Aorta (tissue), 5 donors: ENCODE data around the gene GLYATL1. TPM values are rescaled to one million over a fixed set of nuclear protein-coding genes. Genes with fewer than 3 reads are reported as not detected.

Experiments used
- ATAC-seq: fragments of 200-7000 bp; cut with Tn5 transposase; one replicate; pipeline ENCODE4 v1.9.1; 2022; ENCODE audit warnings: moderate library complexity; ENCODE audit not compliant: low FRiP score
- DNase-seq, 2 donors: peaks; one replicate each; pipeline ENCODE4 v3.0.0-alpha.2; 2020
- H3K27ac ChIP-seq, 2 donors: one replicate each; pipeline ENCODE4 v1.5.1; 2013; ENCODE audit warnings: low read length in 2 of 2, mild to moderate bottlenecking in 2 of 2, moderate library complexity in 2 of 2, control low read depth in 1 of 2, inconsistent platforms in 1 of 2, low read depth in 1 of 2
- H3K27me3 ChIP-seq, 2 donors: one replicate each; pipeline ENCODE4 v1.6.1; 2013; ENCODE audit warnings: control low read depth in 1 of 2, low read length in 1 of 2, mild to moderate bottlenecking in 1 of 2, moderate library complexity in 1 of 2; ENCODE audit not compliant: insufficient read depth in 2 of 2, control insufficient read depth in 1 of 2
- H3K36me3 ChIP-seq, 2 donors: one replicate each; pipeline ENCODE4 v1.6.1; 2013; ENCODE audit warnings: control low read depth in 1 of 2, low read length in 1 of 2, mild to moderate bottlenecking in 1 of 2; ENCODE audit not compliant: insufficient read depth in 2 of 2, control insufficient read depth in 1 of 2
- H3K4me1 ChIP-seq, 2 donors: one replicate each; pipeline ENCODE4 v1.6.1; 2013; ENCODE audit warnings: low read length in 2 of 2, control low read depth in 1 of 2, mild to moderate bottlenecking in 1 of 2, moderate library complexity in 1 of 2; ENCODE audit not compliant: insufficient read depth in 2 of 2, control insufficient read depth in 1 of 2
- H3K4me3 ChIP-seq, 2 donors: one replicate each; pipeline ENCODE4 v1.5.1; 2013; ENCODE audit warnings: low read length in 2 of 2, control low read depth in 1 of 2, mild to moderate bottlenecking in 1 of 2
- H3K9me3 ChIP-seq: one replicate; pipeline ENCODE4 v1.6.1; 2013; ENCODE audit warnings: mild to moderate bottlenecking, low read length; ENCODE audit not compliant: control insufficient read depth
- WGBS, 2 donors: extraction: QIAGEN DNeasy Blood & Tissue Kit; methylation state at CpG; one replicate each; pipeline ENCODE4 v1.1.7; 2013; 5-methylcytosine and 5-hydroxymethylcytosine counted together
- intact Hi-C, 2 donors: fragments of 100-400 bp; cut with DNase I; formaldehyde crosslinking; loops; one replicate each; pipeline versions ENCODE4 v1.14.2 to v1.15.0; 2022
- polyA plus RNA-seq, 2 donors: library from polyadenylated mRNA; stranded (reverse); fragments of 200-250 nt; gene quantifications; one replicate each; pipeline ENCODE4 v1.2.3, GENCODE V29; 2013
- total RNA-seq, 2 donors: library from RNA; stranded (reverse); fragmentation: NEBNext Ultra II Directional; extraction: Animal tissue kit (Norgen Biotek cat#: 25700); gene quantifications; one replicate each; pipeline ENCODE4 v1.2.1, GENCODE V29; 2021
- donor health status: healthy with polysubstance abuse.
- donor health status: Bipolar disorder and iron deficiency.
- donor health status: DM: no; HTN: no; CAD: no.
- donor health status: DM: no; HTN: no; CAD: no.
- donor health status: DM: yes; HTN: yes; CAD: no.

GLYATL1 gene
- total and polyA plus RNA-seq, 4 donors: not detected

DNA sequence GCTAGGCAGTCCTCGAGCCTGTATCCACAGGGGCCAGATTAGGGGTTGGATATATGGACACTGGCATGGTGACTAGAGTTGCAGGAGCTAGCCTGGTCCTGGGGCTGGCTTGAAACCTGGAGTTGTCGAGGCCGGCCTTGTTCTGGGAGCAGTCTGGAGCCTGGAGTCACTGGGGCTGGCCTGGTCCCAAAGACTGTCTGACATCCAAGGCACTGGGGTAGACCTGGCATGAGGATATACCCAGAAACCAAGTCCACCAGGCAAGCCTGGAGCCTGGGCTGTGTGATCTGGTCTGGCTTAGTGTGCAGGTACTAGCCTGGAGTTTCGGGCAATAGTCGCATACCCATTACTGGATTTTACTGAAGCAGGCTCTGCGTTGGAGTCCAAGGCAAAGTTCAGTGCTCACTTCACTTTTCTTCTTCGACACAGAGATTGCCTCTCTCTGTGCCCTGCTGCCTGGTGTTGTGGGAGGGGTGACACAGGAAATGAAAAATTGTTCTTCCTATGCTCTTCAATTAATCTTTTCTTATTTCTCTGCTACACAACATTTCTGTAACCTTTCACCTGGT is 4.3 kb upstream of the GLYATL1 start:
- intact Hi-C loops: no loop called here

DNA sequence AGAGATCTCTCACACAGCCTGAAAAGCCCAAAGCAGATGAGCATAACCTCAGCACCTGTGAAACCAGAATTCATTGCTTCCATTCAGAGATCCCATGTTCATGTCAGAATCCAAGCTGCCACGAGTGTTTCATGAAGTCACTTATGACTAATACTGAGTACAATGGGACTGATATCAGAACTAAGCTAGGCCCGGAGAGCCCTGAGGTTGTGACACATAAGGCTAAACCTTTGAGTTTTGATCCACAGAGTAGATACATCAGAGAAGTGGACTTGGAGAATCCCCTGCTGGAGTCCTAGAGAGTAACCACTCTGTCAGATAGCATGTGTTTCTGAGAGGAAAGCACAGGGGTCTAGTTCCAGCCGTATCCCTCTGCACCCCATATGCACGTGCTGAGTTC is 890 bp upstream of the GLYATL1 start:
- Histone ChIP-seq H3K27ac (no peak overlapping the region), H3K27me3 (no peaks in the 10 kb centered on the region), H3K4me3 (no peak overlapping the region), H3K36me3 (no peaks in the 10 kb centered on the region), H3K9me3 (no peaks in the 10 kb centered on the region), H3K4me1 (no peaks in the 10 kb centered on the region)
- no peak for ATAC-seq
- no peak for DNase-seq
- 56 to 67% methylated on average over 4 of the region's 4 CpGs for WGBS, 2 donors
- intact Hi-C loops: no loop called here

More for the DNA sequence above, 4.3 kb upstream of the GLYATL1 start:
- Histone ChIP-seq H3K27me3 (no peaks in the 10 kb centered on the region), H3K27ac (no peak overlapping the region), H3K4me1 (no peaks in the 10 kb centered on the region), H3K36me3 (no peaks in the 10 kb centered on the region), H3K9me3 (no peaks in the 10 kb centered on the region), H3K4me3 (no peak overlapping the region)
- DNase-seq (no peak), ATAC-seq (no peak)
- 86 to 91% methylated on average over 7 of the region's 7 CpGs for WGBS, 2 donors

GRCh38 chr11:58940028-58940427 is 740 bp downstream of the GLYATL1 start:
- no peaks in the 10 kb centered on the region for H3K9me3 ChIP-seq
- no peak for DNase-seq
- no peaks in the 10 kb centered on the region for H3K4me1 ChIP-seq
- H3K27ac ChIP-seq: no peak overlapping the region
- intact Hi-C loops: no loop called here
- H3K4me3 ChIP-seq: no peak overlapping the region
- no peaks in the 10 kb centered on the region for H3K36me3 ChIP-seq
- 71 to 77% methylated on average over 1 of the region's 1 CpG for WGBS, 2 donors
- ATAC-seq: no peak
- no peaks in the 10 kb centered on the region for H3K27me3 ChIP-seq

DNA sequence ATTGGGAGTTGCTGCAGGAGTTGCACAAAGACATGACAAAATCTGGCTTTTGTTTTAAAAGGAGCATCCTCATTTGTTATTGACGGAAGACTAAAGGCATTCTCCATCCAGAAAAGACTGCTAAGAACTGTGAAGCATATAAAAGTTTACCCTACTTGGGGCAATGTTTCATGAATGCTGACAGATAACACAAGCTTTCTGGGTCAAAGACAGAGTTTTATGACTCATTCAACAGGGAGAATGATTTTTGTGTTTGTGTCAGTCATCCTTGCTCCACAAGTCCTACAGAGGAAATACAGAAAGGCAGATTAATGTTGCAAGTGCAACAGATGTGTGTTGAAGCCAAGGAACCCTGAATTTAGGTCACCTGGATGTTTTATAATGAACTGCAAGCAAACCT is 2.5 kb downstream of the GLYATL1 start:
- Histone ChIP-seq H3K27me3 (no peaks in the 10 kb centered on the region), H3K27ac (no peak overlapping the region), H3K4me1 (no peaks in the 10 kb centered on the region), H3K9me3 (no peaks in the 10 kb centered on the region), H3K4me3 (no peak overlapping the region), H3K36me3 (no peaks in the 10 kb centered on the region)
- intact Hi-C loops: no loop called here
- ATAC-seq (no peak), DNase-seq (no peak)
- WGBS, 2 donors: 90 to 91% methylated on average over 1 of the region's 1 CpG

DNA sequence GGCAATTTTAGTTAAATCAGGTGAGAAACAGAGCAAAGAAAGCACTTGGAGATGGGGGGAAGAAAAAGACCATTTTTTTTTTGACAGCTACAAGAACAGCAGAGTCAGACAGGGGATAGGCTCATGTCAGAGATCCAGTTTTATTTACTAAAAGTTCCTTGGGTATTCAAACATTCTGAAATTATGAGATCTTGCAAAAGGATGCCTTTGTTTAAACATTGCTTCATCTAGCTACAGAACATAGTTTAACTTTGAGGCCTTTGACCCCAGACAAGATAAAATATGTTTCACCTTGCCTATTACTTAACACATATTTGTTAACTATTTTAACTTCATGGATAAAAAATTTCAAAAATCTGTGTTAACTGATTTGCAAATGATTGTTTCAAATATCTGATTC is 6.4 kb downstream of the GLYATL1 start:
- Histone ChIP-seq H3K9me3 (no peaks in the 10 kb centered on the region), H3K36me3 (no peaks in the 10 kb centered on the region), H3K4me3 (no peak overlapping the region), H3K27me3 (no peaks in the 10 kb centered on the region), H3K4me1 (no peaks in the 10 kb centered on the region), H3K27ac (no peak overlapping the region)
- DNase-seq (no peak), ATAC-seq (no peak)
- intact Hi-C loops: no loop called here

GRCh38 chr11:58949184-58949583 is 9.9 kb downstream of the GLYATL1 start:
- no peaks in the 10 kb centered on the region for H3K9me3 ChIP-seq
- intact Hi-C loops: no loop called here
- no peaks in the 10 kb centered on the region for H3K36me3 ChIP-seq
- no peak overlapping the region for H3K4me3 ChIP-seq
- no peaks in the 10 kb centered on the region for H3K4me1 ChIP-seq
- no peak for ATAC-seq
- no peaks in the 10 kb centered on the region for H3K27me3 ChIP-seq
- DNase-seq: no peak
- WGBS, 2 donors: 61 to 63% methylated on average over 3 of the region's 3 CpGs
- no peak overlapping the region for H3K27ac ChIP-seq

DNA sequence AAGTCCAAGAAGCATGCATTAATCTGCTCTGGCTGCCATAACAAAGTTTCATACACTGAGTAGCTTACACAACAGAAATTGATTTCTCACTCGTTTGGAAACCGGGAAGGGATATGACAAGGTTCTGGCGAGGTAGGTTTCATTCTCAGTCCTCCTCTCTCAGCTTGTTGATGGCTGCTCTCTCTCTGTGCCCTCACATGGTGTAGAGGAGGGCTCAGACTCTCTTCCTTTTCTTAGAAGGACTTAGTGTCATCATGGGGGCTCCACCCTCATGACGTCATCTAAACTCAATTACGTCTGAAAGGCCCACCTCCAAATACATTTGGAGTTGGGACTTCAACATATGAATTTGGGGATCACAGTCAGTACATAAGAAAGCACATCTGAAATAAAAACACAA is 18.6 kb downstream of the GLYATL1 start:
- intact Hi-C loops: no loop called here
- 65 to 68% methylated on average over 5 of the region's 5 CpGs for WGBS, 2 donors

GRCh38 chr11:58958500-58958899 is 19.2 kb downstream of the GLYATL1 start:
- Histone ChIP-seq H3K27ac (no peak overlapping the region), H3K27me3 (no peaks in the 10 kb centered on the region), H3K36me3 (no peaks in the 10 kb centered on the region), H3K4me3 (no peak overlapping the region), H3K9me3 (no peaks in the 10 kb centered on the region), H3K4me1 (no peaks in the 10 kb centered on the region)
- ATAC-seq: no peak
- no peak for DNase-seq
- intact Hi-C loops: no loop called here
- 57 to 64% methylated on average over 2 of the region's 2 CpGs for WGBS, 2 donors

More for the DNA sequence above, 18.6 kb downstream of the GLYATL1 start:
- DNase-seq (no peak), ATAC-seq (no peak)
- Histone ChIP-seq H3K27me3 (no peaks in the 10 kb centered on the region), H3K27ac (no peak overlapping the region), H3K9me3 (no peaks in the 10 kb centered on the region), H3K4me1 (no peaks in the 10 kb centered on the region), H3K4me3 (no peak overlapping the region), H3K36me3 (no peaks in the 10 kb centered on the region)

DNA sequence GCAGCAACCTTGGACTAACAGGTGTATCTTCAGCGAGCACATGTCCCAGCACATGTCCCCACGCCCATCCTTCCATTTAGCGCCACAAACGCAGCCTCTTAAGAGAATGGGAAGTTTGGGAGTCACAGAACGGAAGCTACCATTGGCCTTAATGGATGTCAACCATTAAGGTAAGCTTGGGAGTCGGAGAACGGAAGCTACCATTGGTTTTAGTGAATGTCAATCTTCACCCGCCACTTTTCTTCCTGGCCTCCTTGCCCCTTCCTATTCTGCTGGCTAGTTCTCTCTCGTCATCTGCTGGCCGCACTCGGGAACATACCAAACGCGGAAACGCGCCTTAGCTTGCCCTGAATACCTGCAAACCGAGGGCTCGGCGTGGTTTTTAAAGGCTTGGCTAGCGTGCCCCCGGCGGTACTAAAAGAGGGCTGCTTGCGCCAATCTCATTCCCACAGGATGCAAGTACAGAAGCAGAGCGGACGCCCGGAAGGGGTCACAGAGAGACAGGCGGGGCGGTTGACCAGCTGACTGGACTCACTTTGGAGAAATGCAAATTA is 24.3 kb downstream of the GLYATL1 start:
- WGBS, 2 donors: 13 to 17% methylated on average over 27 of the region's 27 CpGs
- Histone ChIP-seq H3K27me3 (no peaks in the 10 kb centered on the region), H3K9me3 (peaks cover 1% of the 10 kb centered on the region), H3K4me1 (no peaks in the 10 kb centered on the region), H3K4me3 (no peak overlapping the region), H3K36me3 (no peaks in the 10 kb centered on the region), H3K27ac (no peak overlapping the region)
- intact Hi-C loops: no loop called here
- DNase-seq: no peak
- no peak for ATAC-seq
